Prostate gland (tissue), 2 donors: Measurements from ENCODE around the gene MSANTD1. TPM values are rescaled to one million over a fixed set of nuclear protein-coding genes. Genes with fewer than 3 reads are reported as not detected.
"Not testable (repeated sequence)": the region's sequence is repeated elsewhere in the genome, so short reads cannot be mapped to it uniquely, and the experiment has no call there.

ENCODE experiments used
- DNase-seq: peaks from one replicate; pipeline ENCODE4 v3.0.0-alpha.2; 2019; ENCODE audit warnings: low spot score
- H3K27ac ChIP-seq, 2 donors: fragments of 200-600 bp; sonication (generic); 2 replicates each; pipeline ENCODE4 v1.5.1; 2017 to 2019
- H3K27me3 ChIP-seq: fragments of 200-600 bp; sonication (generic); replicated peaks from 2 replicates; pipeline ENCODE4 v1.5.1; 2019; ENCODE audit not compliant: insufficient read depth
- H3K36me3 ChIP-seq, 2 donors: fragments of 200-600 bp; sonication (generic); 1 replicate in 1 of 2; 2 replicates in 1 of 2; pipeline versions ENCODE4 v1.5.1 to v1.8.1; 2017 to 2019
- H3K4me1 ChIP-seq: fragments of 200-600 bp; sonication (generic); replicated peaks from 2 replicates; pipeline ENCODE4 v1.5.1; 2019
- H3K4me3 ChIP-seq, 2 donors: fragments of 200-600 bp; sonication (generic); 2 replicates each; pipeline ENCODE4 v1.5.1; 2017 to 2019
- H3K9me3 ChIP-seq: fragments of 200-600 bp; sonication (generic); 2 replicates; pipeline ENCODE4 v1.5.1; 2017
- POLR2A ChIP-seq: fragments of 450-650 bp; IDR thresholded peaks from one replicate; pipeline ENCODE4 v1.6.1; 2016; ENCODE audit warnings: antibody characterized with exemption, mild to moderate bottlenecking
- POLR2AphosphoS5 ChIP-seq: sonication (generic); formaldehyde crosslinking; IDR thresholded peaks from one replicate; pipeline ENCODE4 v1.6.1; 2017; ENCODE audit warnings: antibody characterized with exemption
- WGBS: methylation state at CpG from one replicate; pipeline ENCODE4 v1.1.5; 2018; 5-methylcytosine and 5-hydroxymethylcytosine counted together
- intact Hi-C: fragments of 100-400 bp; cut with DNase I; formaldehyde crosslinking; loops from one replicate; pipeline ENCODE4 v1.14.2; 2022
- total RNA-seq, 2 donors: library from RNA; depleted of rRNA; stranded (reverse); fragments of >200 nt; gene quantifications; one replicate each; pipeline ENCODE4 v1.1.0, GENCODE V29; 2016
- TF ChIP-seq, protein P1 (sequence below), 4 experiments: fragments of 200-600 bp in 2 of 4; fragments of 450-650 bp in 2 of 4; sonication (generic) in 2 of 4; IDR thresholded peaks; 1 replicate in 3 of 4; 2 replicates in 1 of 4; pipeline ENCODE4 v1.5.1; 2016 to 2019; ENCODE audit warnings: antibody characterized with exemption in 4 of 4, mild to moderate bottlenecking in 2 of 4, moderate library complexity in 2 of 4

MSANTD1 gene
- total RNA-seq, 2 donors from 2014 or later: 1.2 to 4.4 TPM

DNA sequence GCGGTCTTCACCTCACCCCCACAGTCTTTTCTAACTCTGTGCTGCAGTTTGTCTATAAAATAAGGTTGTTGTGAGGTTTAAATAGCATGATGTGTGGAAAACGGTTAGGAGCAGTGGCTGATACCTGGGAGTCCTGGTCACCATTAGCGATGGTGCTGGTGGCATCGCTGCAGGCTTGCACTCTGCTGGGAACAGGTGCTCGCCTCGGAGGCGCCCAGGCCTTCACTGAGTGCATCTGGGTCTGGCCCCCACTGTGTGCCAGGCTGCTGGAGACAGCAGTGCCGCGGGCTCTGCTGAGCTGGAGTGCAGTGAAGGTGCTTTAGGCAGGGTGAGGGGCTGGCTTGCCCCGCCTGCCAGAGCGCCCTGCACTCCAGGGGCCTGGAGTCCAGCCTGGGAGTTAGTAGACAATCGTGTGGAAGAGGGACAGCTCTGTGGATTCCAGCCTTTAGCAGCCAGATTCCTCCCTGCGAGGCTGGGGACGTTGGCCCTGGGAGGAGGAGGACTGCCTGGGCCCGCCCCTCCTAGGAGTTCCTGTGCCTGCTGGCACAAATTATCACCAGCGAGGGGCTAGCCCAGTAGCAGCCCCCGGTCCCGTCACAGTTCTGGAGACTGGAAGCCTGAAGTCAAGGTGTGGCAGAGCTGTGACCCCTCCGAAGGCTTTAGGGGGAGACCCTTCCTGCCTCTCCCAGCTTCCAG, 51.2 kb downstream of the MSANTD1 start:
- Histone ChIP-seq H3K4me3 (no peak overlapping the region), H3K27ac (no peak overlapping the region), H3K4me1 (no peaks in the 10 kb centered on the region), H3K36me3 (no peaks in the 10 kb centered on the region), H3K9me3 (no peaks in the 10 kb centered on the region), H3K27me3 (no peaks in the 10 kb centered on the region)
- DNase-seq: no peak
- TF ChIP-seq POLR2A (no peak), POLR2AphosphoS5 (no peak)
- TF ChIP-seq, protein P1, sequence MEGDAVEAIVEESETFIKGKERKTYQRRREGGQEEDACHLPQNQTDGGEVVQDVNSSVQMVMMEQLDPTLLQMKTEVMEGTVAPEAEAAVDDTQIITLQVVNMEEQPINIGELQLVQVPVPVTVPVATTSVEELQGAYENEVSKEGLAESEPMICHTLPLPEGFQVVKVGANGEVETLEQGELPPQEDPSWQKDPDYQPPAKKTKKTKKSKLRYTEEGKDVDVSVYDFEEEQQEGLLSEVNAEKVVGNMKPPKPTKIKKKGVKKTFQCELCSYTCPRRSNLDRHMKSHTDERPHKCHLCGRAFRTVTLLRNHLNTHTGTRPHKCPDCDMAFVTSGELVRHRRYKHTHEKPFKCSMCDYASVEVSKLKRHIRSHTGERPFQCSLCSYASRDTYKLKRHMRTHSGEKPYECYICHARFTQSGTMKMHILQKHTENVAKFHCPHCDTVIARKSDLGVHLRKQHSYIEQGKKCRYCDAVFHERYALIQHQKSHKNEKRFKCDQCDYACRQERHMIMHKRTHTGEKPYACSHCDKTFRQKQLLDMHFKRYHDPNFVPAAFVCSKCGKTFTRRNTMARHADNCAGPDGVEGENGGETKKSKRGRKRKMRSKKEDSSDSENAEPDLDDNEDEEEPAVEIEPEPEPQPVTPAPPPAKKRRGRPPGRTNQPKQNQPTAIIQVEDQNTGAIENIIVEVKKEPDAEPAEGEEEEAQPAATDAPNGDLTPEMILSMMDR (IDR thresholded peaks at IDR 0.05): no peak
- intact Hi-C loops: no loop called here
- WGBS: 70% methylated on average over 13 of the region's 19 CpGs

DNA sequence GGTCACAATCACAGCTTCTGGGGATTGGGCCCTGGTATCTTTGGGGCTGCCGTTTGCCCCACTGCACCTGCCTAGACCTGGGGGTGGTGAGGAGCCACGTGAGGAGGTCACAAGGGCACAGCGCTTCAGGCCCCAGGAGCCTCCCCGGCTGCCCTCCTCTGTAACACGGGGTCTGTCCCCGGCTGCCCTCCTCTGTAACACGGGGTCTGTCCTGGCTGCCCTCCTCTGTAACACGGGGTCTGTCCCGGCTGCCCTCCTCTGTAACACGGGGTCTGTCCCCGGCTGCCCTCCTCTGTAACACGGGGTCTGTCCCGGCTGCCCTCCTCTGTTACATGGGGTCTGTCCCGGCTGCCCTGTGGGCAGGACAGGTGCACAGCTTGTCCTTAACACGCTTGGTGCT, 51.9 kb downstream of the MSANTD1 start:
- H3K9me3 ChIP-seq, DNase-seq, H3K27ac ChIP-seq, H3K27me3 ChIP-seq, intact Hi-C loops, H3K4me1 ChIP-seq, H3K36me3 ChIP-seq, H3K4me3 ChIP-seq: not testable (repeated sequence)
- 93% methylated on average over 14 of the region's 15 CpGs for WGBS

DNA sequence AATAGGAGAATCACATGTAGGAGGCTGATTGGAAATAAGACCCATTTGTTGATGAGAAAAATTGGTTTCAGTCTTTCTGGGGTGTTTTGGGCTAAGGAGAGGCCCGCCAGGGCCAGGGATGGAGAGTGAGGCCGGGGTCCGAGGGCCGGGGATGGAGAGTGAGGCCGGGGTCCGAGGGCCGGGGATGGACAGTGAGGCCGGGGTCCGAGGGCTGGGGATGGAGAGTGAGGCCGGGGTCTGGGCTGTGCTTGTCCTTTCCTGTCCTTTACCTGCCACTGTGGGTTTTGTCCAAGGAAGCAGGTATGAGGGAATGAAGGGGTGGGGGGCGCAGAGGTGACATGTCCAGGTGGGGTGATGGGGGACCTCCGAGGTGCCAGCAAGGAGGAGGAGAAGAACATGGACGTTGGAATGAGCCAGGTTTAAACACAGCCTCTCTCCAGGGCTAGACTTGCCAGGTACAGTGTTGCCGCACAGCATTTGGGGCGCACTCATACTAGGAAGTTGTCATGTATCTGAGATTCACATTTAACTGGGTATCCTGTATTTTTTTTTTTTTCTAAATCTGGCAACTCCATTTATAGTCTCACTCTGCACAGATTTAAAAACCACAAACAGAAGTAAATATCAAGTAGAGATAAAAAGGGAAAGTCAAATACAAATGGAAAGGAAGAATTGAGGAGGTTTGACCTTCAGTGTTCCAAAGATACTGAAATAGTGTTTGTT, 52.7 kb downstream of the MSANTD1 start:
- no peaks in the 10 kb centered on the region for H3K36me3 ChIP-seq
- H3K27me3 ChIP-seq: no peaks in the 10 kb centered on the region
- H3K27ac ChIP-seq: no peak overlapping the region
- DNase-seq: no peak
- no peaks in the 10 kb centered on the region for H3K9me3 ChIP-seq
- H3K4me1 ChIP-seq: no peaks in the 10 kb centered on the region
- intact Hi-C loops: no loop called here
- TF ChIP-seq, protein P1 (IDR thresholded peaks at IDR 0.05): no peak
- TF ChIP-seq POLR2A (no peak), POLR2AphosphoS5 (no peak)
- 80% methylated on average over 15 of the region's 15 CpGs for WGBS
- H3K4me3 ChIP-seq: no peak overlapping the region

DNA sequence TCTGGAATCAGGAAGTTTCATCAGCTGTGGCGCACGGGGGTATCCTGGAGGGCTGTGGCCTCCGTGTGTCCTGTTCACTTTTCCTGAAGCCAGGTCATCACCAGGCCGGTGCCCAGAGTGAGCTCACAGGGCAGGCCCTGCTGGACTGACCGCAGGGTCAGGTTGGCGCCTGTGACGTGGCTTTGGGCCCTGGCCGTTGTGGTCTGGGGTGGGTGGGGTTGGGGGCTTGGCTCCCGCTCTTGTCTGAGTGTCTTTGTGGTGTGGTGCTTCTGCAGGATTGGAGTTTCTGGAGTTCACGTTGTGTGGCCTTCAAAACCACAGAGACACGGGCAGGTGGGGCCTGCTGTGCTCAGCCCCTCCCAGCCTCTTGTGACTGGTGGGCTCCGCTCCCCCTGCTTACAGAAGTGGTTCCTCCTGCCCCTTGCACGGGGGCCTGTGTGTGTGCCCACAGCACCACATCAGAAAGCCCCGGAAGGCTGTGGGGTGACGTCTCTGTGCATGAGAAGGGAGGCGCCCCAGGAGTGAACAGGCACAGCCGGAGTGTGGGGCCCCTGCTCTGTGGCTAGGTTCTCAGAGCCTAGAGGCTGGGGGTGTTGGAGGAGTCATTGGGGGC, 53.3 kb downstream of the MSANTD1 start:
- DNase-seq: no peak
- H3K4me3 ChIP-seq: no peak overlapping the region
- WGBS: 65% methylated on average over 17 of the region's 17 CpGs
- intact Hi-C loops: no loop called here
- no peaks in the 10 kb centered on the region for H3K9me3 ChIP-seq
- H3K36me3 ChIP-seq: no peaks in the 10 kb centered on the region
- no peaks in the 10 kb centered on the region for H3K4me1 ChIP-seq
- no peak overlapping the region for H3K27ac ChIP-seq
- no peaks in the 10 kb centered on the region for H3K27me3 ChIP-seq
- TF ChIP-seq POLR2AphosphoS5: no peak
- no peak for TF ChIP-seq POLR2A
- TF ChIP-seq, protein P1 (IDR thresholded peaks at IDR 0.05): no peak

GRCh38 chr4:3302786-3303564, 54.0 kb downstream of the MSANTD1 start:
- DNase-seq: no peak
- no peak overlapping the region for H3K27ac ChIP-seq
- 77% methylated on average over 16 of the region's 16 CpGs for WGBS
- no peaks in the 10 kb centered on the region for H3K36me3 ChIP-seq
- no peak for TF ChIP-seq POLR2A
- TF ChIP-seq POLR2AphosphoS5: no peak
- TF ChIP-seq, protein P1 (IDR thresholded peaks at IDR 0.05): no peak
- H3K27me3 ChIP-seq: no peaks in the 10 kb centered on the region
- intact Hi-C loops: no loop called here
- H3K4me3 ChIP-seq: no peak overlapping the region
- H3K4me1 ChIP-seq: no peaks in the 10 kb centered on the region
- no peaks in the 10 kb centered on the region for H3K9me3 ChIP-seq
